Aorta (tissue), 5 donors: ENCODE measurements around the gene MYO7A. TPM values are rescaled to one million over a fixed set of nuclear protein-coding genes. Genes with fewer than 3 reads are reported as not detected.
A peak's percentile ranks its signal among the peaks of the same experiment; 100 is the strongest.

ENCODE experiments used
- ATAC-seq: fragments of 200-7000 bp; cut with Tn5 transposase; one replicate; pipeline ENCODE4 v1.9.1; 2022; ENCODE audit warnings: moderate library complexity; ENCODE audit not compliant: low FRiP score
- DNase-seq, 2 donors: peaks; one replicate each; pipeline ENCODE4 v3.0.0-alpha.2; 2020
- H3K27ac ChIP-seq, 2 donors: one replicate each; pipeline ENCODE4 v1.5.1; 2013; ENCODE audit warnings: low read length in 2 of 2, mild to moderate bottlenecking in 2 of 2, moderate library complexity in 2 of 2, control low read depth in 1 of 2, inconsistent platforms in 1 of 2, low read depth in 1 of 2
- H3K27me3 ChIP-seq, 2 donors: one replicate each; pipeline ENCODE4 v1.6.1; 2013; ENCODE audit warnings: control low read depth in 1 of 2, low read length in 1 of 2, mild to moderate bottlenecking in 1 of 2, moderate library complexity in 1 of 2; ENCODE audit not compliant: insufficient read depth in 2 of 2, control insufficient read depth in 1 of 2
- H3K36me3 ChIP-seq, 2 donors: one replicate each; pipeline ENCODE4 v1.6.1; 2013; ENCODE audit warnings: control low read depth in 1 of 2, low read length in 1 of 2, mild to moderate bottlenecking in 1 of 2; ENCODE audit not compliant: insufficient read depth in 2 of 2, control insufficient read depth in 1 of 2
- H3K4me1 ChIP-seq, 2 donors: one replicate each; pipeline ENCODE4 v1.6.1; 2013; ENCODE audit warnings: low read length in 2 of 2, control low read depth in 1 of 2, mild to moderate bottlenecking in 1 of 2, moderate library complexity in 1 of 2; ENCODE audit not compliant: insufficient read depth in 2 of 2, control insufficient read depth in 1 of 2
- H3K4me3 ChIP-seq, 2 donors: one replicate each; pipeline ENCODE4 v1.5.1; 2013; ENCODE audit warnings: low read length in 2 of 2, control low read depth in 1 of 2, mild to moderate bottlenecking in 1 of 2
- H3K9me3 ChIP-seq: one replicate; pipeline ENCODE4 v1.6.1; 2013; ENCODE audit warnings: mild to moderate bottlenecking, low read length; ENCODE audit not compliant: control insufficient read depth
- WGBS, 2 donors: extraction: QIAGEN DNeasy Blood & Tissue Kit; methylation state at CpG; one replicate each; pipeline ENCODE4 v1.1.7; 2013; 5-methylcytosine and 5-hydroxymethylcytosine counted together
- intact Hi-C, 2 donors: fragments of 100-400 bp; cut with DNase I; formaldehyde crosslinking; loops; one replicate each; pipeline versions ENCODE4 v1.14.2 to v1.15.0; 2022
- polyA plus RNA-seq, 2 donors: library from polyadenylated mRNA; stranded (reverse); fragments of 200-250 nt; gene quantifications; one replicate each; pipeline ENCODE4 v1.2.3, GENCODE V29; 2013
- total RNA-seq, 2 donors: library from RNA; stranded (reverse); fragmentation: NEBNext Ultra II Directional; extraction: Animal tissue kit (Norgen Biotek cat#: 25700); gene quantifications; one replicate each; pipeline ENCODE4 v1.2.1, GENCODE V29; 2021
- donor health status: healthy with polysubstance abuse.
- donor health status: Bipolar disorder and iron deficiency.
- donor health status: DM: no; HTN: no; CAD: no.
- donor health status: DM: no; HTN: no; CAD: no.
- donor health status: DM: yes; HTN: yes; CAD: no.

MYO7A gene
- total and polyA plus RNA-seq, 4 donors: 1.9 to 27.9 (median 6.9) TPM

- ATAC-seq: no peak
- no peaks in the 10 kb centered on the region for H3K4me1 ChIP-seq
- intact Hi-C loops: no loop called here
- no peaks in the 10 kb centered on the region for H3K27me3 ChIP-seq
- no peak for DNase-seq
- 96 to 98% methylated on average over 10 of the region's 10 CpGs for WGBS, 2 donors
- no peak overlapping the region for H3K27ac ChIP-seq
- no peaks in the 10 kb centered on the region for H3K9me3 ChIP-seq
- H3K4me3 ChIP-seq: no peak overlapping the region
- no peaks in the 10 kb centered on the region for H3K36me3 ChIP-seq
These were observed 22.8 kb downstream of the MYO7A start for GRCh38 chr11:77150836-77151235.

GRCh38 chr11:77151804-77152509 lies 23.9 kb downstream of the MYO7A start:
- 91 to 95% methylated on average over 10 to 11 of the region's 11 CpGs for WGBS, 2 donors
- Histone ChIP-seq H3K4me1 (no peaks in the 10 kb centered on the region), H3K36me3 (no peaks in the 10 kb centered on the region), H3K27ac (no peak overlapping the region), H3K27me3 (no peaks in the 10 kb centered on the region), H3K4me3 (no peak overlapping the region), H3K9me3 (no peaks in the 10 kb centered on the region)
- no peak for DNase-seq
- intact Hi-C loops: no loop called here
- no peak for ATAC-seq

GRCh38 chr11:77152846-77153245 lies 24.8 kb downstream of the MYO7A start:
- no peak for ATAC-seq
- peak in 1 of 2 donors; percentile 29 for DNase-seq
- 66 to 67% methylated on average over 6 of the region's 6 CpGs for WGBS, 2 donors
- no peaks in the 10 kb centered on the region for H3K9me3 ChIP-seq
- H3K4me3 ChIP-seq: no peak overlapping the region
- no peak overlapping the region for H3K27ac ChIP-seq
- H3K36me3 ChIP-seq: no peaks in the 10 kb centered on the region
- no peaks in the 10 kb centered on the region for H3K27me3 ChIP-seq
- intact Hi-C loops: no loop called here
- H3K4me1 ChIP-seq: no peaks in the 10 kb centered on the region

GRCh38 chr11:77153276-77154185 lies 25.5 kb downstream of the MYO7A start:
- H3K4me1 ChIP-seq: no peaks in the 10 kb centered on the region
- 86 to 89% methylated on average over 19 to 20 of the region's 20 CpGs for WGBS, 2 donors
- DNase-seq: no peak
- no peaks in the 10 kb centered on the region for H3K9me3 ChIP-seq
- H3K36me3 ChIP-seq: no peaks in the 10 kb centered on the region
- no peak overlapping the region for H3K4me3 ChIP-seq
- intact Hi-C loops: no loop called here
- H3K27me3 ChIP-seq: no peaks in the 10 kb centered on the region
- no peak for ATAC-seq
- no peak overlapping the region for H3K27ac ChIP-seq

GRCh38 chr11:77154381-77155081 lies 26.5 kb downstream of the MYO7A start:
- H3K27ac ChIP-seq: no peak overlapping the region
- WGBS, 2 donors: 17 to 18% methylated on average over 10 of the region's 10 CpGs
- DNase-seq (peak in 1 of 2 donors; percentile 75), ATAC-seq (no peak)
- no peaks in the 10 kb centered on the region for H3K36me3 ChIP-seq
- intact Hi-C loops: no loop called here
- H3K27me3 ChIP-seq: no peaks in the 10 kb centered on the region
- no peaks in the 10 kb centered on the region for H3K9me3 ChIP-seq
- no peaks in the 10 kb centered on the region for H3K4me1 ChIP-seq
- no peak overlapping the region for H3K4me3 ChIP-seq

- no peak for ATAC-seq
- H3K27me3 ChIP-seq: no peaks in the 10 kb centered on the region
- H3K36me3 ChIP-seq: no peaks in the 10 kb centered on the region
- WGBS, 2 donors: 98 to 100% methylated on average over 3 of the region's 4 CpGs
- H3K4me1 ChIP-seq: no peaks in the 10 kb centered on the region
- no peaks in the 10 kb centered on the region for H3K9me3 ChIP-seq
- H3K27ac ChIP-seq: no peak overlapping the region
- no peak for DNase-seq
- H3K4me3 ChIP-seq: no peak overlapping the region
- intact Hi-C loops: no loop called here
These were observed 27.0 kb downstream of the MYO7A start for GRCh38 chr11:77155082-77155475.

- no peaks in the 10 kb centered on the region for H3K4me1 ChIP-seq
- no peak for DNase-seq
- no peaks in the 10 kb centered on the region for H3K9me3 ChIP-seq
- H3K36me3 ChIP-seq: no peaks in the 10 kb centered on the region
- H3K27me3 ChIP-seq: no peaks in the 10 kb centered on the region
- H3K27ac ChIP-seq: no peak overlapping the region
- H3K4me3 ChIP-seq: no peak overlapping the region
- intact Hi-C loops: no loop called here
- 84 to 86% methylated on average over 13 of the region's 13 CpGs for WGBS, 2 donors
- ATAC-seq: no peak
These were observed 27.6 kb downstream of the MYO7A start for GRCh38 chr11:77155556-77156130.

- Histone ChIP-seq H3K36me3 (no peaks in the 10 kb centered on the region), H3K4me3 (no peak overlapping the region), H3K27ac (no peak overlapping the region), H3K4me1 (no peaks in the 10 kb centered on the region), H3K27me3 (no peaks in the 10 kb centered on the region), H3K9me3 (no peaks in the 10 kb centered on the region)
- WGBS, 2 donors: 96% methylated on average over 26 of the region's 26 CpGs
- intact Hi-C loops: no loop called here
- no peak for DNase-seq
- no peak for ATAC-seq
These were observed 28.6 kb downstream of the MYO7A start for GRCh38 chr11:77156396-77157195.
